K562 (cell line): ENCODE measurements around the gene IFFO2. TPM values are rescaled to one million over a fixed set of nuclear protein-coding genes. Genes with fewer than 3 reads are reported as not detected.
A peak's percentile ranks its signal among the peaks of the same experiment; 100 is the strongest.

Source experiments
- ATAC-seq: fragments of 200-7000 bp; cut with Tn5 transposase; 3 replicates; pipeline ENCODE4 v1.9.1; 2020; ENCODE audit warnings: moderate library complexity
- BruUV-seq: library from RNA; stranded (reverse); fragments of 400-500 nt; replicated peaks from 2 replicates; lab custom pipeline; 2021; lab: Mats Ljungman, UMichigan
- CTCF ChIA-PET: fragments of 300-600 bp; formaldehyde crosslinking; extraction: SDS; loops from one replicate; lab custom pipeline; 2021; ENCODE audit warnings: low intra/inter-chr PET ratio; lab: Yijun Ruan, JAX
- POLR2A ChIA-PET: fragments of 300-600, 350-650 bp; sonication (Branson Sonifier 250); formaldehyde crosslinking; extraction: SDS; loops from one replicate; lab custom pipeline; 2021; ENCODE audit warnings: antibody characterized with exemption, inconsistent platforms; lab: Yijun Ruan, JAX
- DNase-seq, 4 experiments: peaks; one replicate each; pipeline versions ENCODE4 v3.0.0 to v3.0.0-alpha.2; 2011 to 2018; ENCODE audit warnings: low spot score in 3 of 4, mixed read lengths in 3 of 4; ENCODE audit errors: extremely low read depth in 1 of 4
- FAIRE-seq: peaks from 2 replicates; lab custom pipeline; 2011; peaks lifted over from hg19 to GRCh38; lab: Jason Lieb, UNC
- H2AFZ ChIP-seq: 2 replicates; pipeline ENCODE4 v1.6.0; 2011; ENCODE audit warnings: low read depth, low read length, control low read depth, inconsistent platforms
- H3K27ac ChIP-seq: fragments of 200-600 bp; 3 replicates; pipeline ENCODE4 v1.8.0; 2011; ENCODE audit warnings: low read depth, mild to moderate bottlenecking, control low read depth, inconsistent platforms, low read length, moderate library complexity, mixed read lengths; ENCODE audit errors: extremely low read depth
- H3K27me3 ChIP-seq, 2 experiments: fragments of 300-600 bp in 1 of 2; 2 replicates in 1 of 2; 3 replicates in 1 of 2; pipeline versions ENCODE4 v1.6.0 to v1.8.0; 2011; ENCODE audit warnings: inconsistent platforms in 2 of 2, low read length in 2 of 2, mild to moderate bottlenecking in 1 of 2, mixed read lengths in 1 of 2, moderate library complexity in 1 of 2; ENCODE audit not compliant: control insufficient read depth in 2 of 2, insufficient read depth in 2 of 2
- H3K36me3 ChIP-seq: fragments of 300-600 bp; 3 replicates; pipeline ENCODE4 v1.8.0; 2011; ENCODE audit warnings: mild to moderate bottlenecking, low read length, inconsistent platforms; ENCODE audit not compliant: control insufficient read depth, insufficient read depth
- H3K4me1 ChIP-seq, 2 experiments: fragments of 200-600 bp in 1 of 2; replicated peaks in 1 of 2; 2 replicates in 1 of 2; 3 replicates in 1 of 2; pipeline versions ENCODE4 v1.5.1 to v1.8.0; 2011; ENCODE audit warnings: inconsistent platforms in 2 of 2, low read length in 2 of 2, mild to moderate bottlenecking in 1 of 2, mixed read lengths in 1 of 2, moderate library complexity in 1 of 2; ENCODE audit not compliant: control insufficient read depth in 2 of 2, insufficient read depth in 2 of 2
- H3K4me2 ChIP-seq: 2 replicates; pipeline ENCODE4 v1.6.1; 2011; ENCODE audit warnings: low read length, control low read depth, inconsistent platforms, mixed read lengths; ENCODE audit not compliant: insufficient read depth
- H3K4me3 ChIP-seq: fragments of 200-600 bp; sonication (generic), shearing (Covaris generic); 2 replicates; pipeline ENCODE4 v1.5.1; 2016; ENCODE audit warnings: control low read depth, inconsistent platforms
- H3K79me2 ChIP-seq: fragments of 200-600 bp; 3 replicates; pipeline ENCODE4 v1.8.0; 2011; ENCODE audit warnings: low read length, inconsistent platforms; ENCODE audit not compliant: control insufficient read depth, insufficient read depth
- H3K9ac ChIP-seq, 2 experiments: 2 replicates each; pipeline versions ENCODE4 v1.6.0 to v1.6.1; 2011; ENCODE audit warnings: low read depth in 2 of 2, low read length in 2 of 2, control low read depth in 1 of 2, inconsistent platforms in 1 of 2, mild to moderate bottlenecking in 1 of 2, mixed read lengths in 1 of 2; ENCODE audit not compliant: insufficient read depth in 1 of 2
- H3K9me1 ChIP-seq: one replicate; pipeline ENCODE4 v1.6.0; 2011; ENCODE audit warnings: inconsistent platforms, mild to moderate bottlenecking, low read length, moderate library complexity; ENCODE audit not compliant: control insufficient read depth, insufficient read depth
- H3K9me3 ChIP-seq: replicated peaks from 2 replicates; pipeline ENCODE4 v1.5.1; 2011; ENCODE audit warnings: low read depth, low read length, inconsistent platforms; ENCODE audit not compliant: control insufficient read depth, insufficient read depth
- H4K20me1 ChIP-seq: replicated peaks from 2 replicates; pipeline ENCODE4 v1.6.1; 2011; ENCODE audit warnings: low read length, inconsistent platforms, mixed read lengths; ENCODE audit not compliant: control insufficient read depth, insufficient read depth
- ADNP ChIP-seq: fragments of 200-800 bp; sonication (Bioruptor generic); IDR thresholded peaks from 2 replicates; pipeline ENCODE4 v1.6.1; 2016; ENCODE audit warnings: missing genetic modification characterization, missing compliant biosample characterization
- BCOR ChIP-seq: fragments of 450-650 bp; IDR thresholded peaks from 2 replicates; pipeline ENCODE4 v1.6.1; 2016
- FOXK2 ChIP-seq, 2 experiments: fragments of 450-650 bp; IDR thresholded peaks in 1 of 2; conservative IDR thresholded peaks in 1 of 2; 2 replicates each; pipeline ENCODE4 v1.6.1; 2016; ENCODE audit warnings: low read depth in 2 of 2, mild to moderate bottlenecking in 1 of 2
- KDM1A ChIP-seq, 2 experiments: fragments of 450-650 bp; IDR thresholded peaks; 2 replicates each; pipeline ENCODE4 v1.6.1; 2016; ENCODE audit warnings: mild to moderate bottlenecking in 2 of 2
- PHF21A ChIP-seq: fragments of 450-650 bp; IDR thresholded peaks from 2 replicates; pipeline ENCODE4 v1.6.1; 2017; ENCODE audit warnings: low read depth, borderline replicate concordance
- WGBS: fragments of 100-300 bp; shearing (Covaris generic); methylation state at CpG from one replicate; pipeline ENCODE4 v1.1.6; 2016; ENCODE audit warnings: low coverage, mixed read lengths; ENCODE audit not compliant: insufficient coverage; ENCODE audit errors: missing lambda C conversion rate; 5-methylcytosine and 5-hydroxymethylcytosine counted together
- in situ Hi-C: fragments of 300-500 bp; cut with MboI; formaldehyde crosslinking; loops from 4 replicates; pipeline ENCODE4 v1.15.0; 2018; ENCODE audit warnings: inconsistent platforms, mixed read lengths
- intact Hi-C: fragments of 100-400 bp; cut with micrococcal nuclease; formaldehyde crosslinking; loops from 2 replicates; pipeline ENCODE4 v1.14.2; 2022
- polyA plus RNA-seq, 8 experiments: library from polyadenylated mRNA; depleted of rRNA in 4 of 8; stranded (reverse) in 5 of 8; unstranded in 3 of 8; fragments of >200 nt; fragmentation: Nextera tagmentation in 2 of 8; fragmentation: Illumina TruSeq in 1 of 8; extraction: Ambion mirVana in 2 of 8; extraction: Trizol in 1 of 8; gene quantifications; 2 replicates each; pipeline versions ENCODE4 v1.2.1 to v1.2.3, GENCODE V29; 2011 to 2014; ENCODE audit warnings: inconsistent platforms in 1 of 8, missing spikeins in 1 of 8
- total RNA-seq, 7 experiments: library from RNA; depleted of rRNA in 6 of 7; stranded (reverse); fragments of >200 nt in 6 of 7; fragmentation: Illumina TruSeq in 2 of 7; extraction: Trizol in 2 of 7; gene quantifications; 2 replicates each; pipeline versions ENCODE4 v1.2.1 to v1.2.3, GENCODE V29; 2011 to 2021; ENCODE audit warnings: low replicate concordance in 1 of 7
- TF ChIP-seq, protein P1 (sequence below): fragments of 450-650 bp; formaldehyde crosslinking; IDR thresholded peaks from 2 replicates; pipeline ENCODE4 v1.4.0; 2020; ENCODE audit warnings: mild to moderate bottlenecking, mixed read lengths

Gene IFFO2
- total and polyA plus RNA-seq, 9 of the 15 experiments (the other 6 are each of a cell fraction or from before 2014, with no cell fraction given), result 0.15 to 1.0 (median 0.44) TPM; not detected in 2

DNA sequence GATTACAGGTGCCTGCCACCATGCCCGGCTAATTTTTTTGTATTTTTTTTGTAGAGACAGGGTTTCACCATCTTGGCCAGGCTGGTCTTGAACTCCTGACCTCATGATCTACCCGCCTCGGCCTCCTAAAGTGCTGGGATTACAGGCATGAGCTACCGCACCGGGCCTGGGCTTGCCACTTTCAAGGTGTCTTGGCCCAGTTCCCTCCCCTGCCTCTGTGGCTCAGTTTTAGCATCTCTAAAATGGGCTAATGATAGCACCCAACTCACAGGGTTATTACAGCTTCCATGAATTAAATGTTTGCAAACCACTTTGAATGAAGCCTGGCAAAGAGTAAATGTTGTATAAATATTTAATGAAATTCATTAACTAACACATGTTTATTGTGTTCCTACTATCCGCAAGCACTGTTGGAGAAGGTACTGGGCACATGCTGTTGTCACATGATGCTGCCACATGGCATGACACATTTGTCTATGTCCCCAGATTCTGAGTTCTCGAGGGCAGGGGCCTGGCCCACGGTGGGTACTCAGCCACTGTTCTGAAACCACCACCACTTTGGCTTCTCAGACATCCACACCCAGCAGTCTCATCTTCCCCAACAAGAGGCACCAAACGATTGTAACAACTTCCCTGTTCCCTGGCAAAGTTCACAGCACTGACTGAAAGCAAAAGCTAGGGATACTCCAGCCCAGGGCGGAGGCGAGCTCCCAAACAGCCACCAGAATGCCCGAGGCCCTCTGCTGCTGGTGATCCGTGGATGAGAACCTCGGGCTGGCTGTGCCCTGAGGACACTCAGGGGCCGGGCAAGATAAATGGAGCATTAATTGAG lies 9.7 kb downstream of the IFFO2 start:
- WGBS, result 14% methylated on average over 15 of the region's 15 CpGs
- intact Hi-C loops (no loop called here), in situ Hi-C loops (no loop called here)
- H2AFZ ChIP-seq, result no peak overlapping the region
- FAIRE-seq (no peak), DNase-seq (no peak), ATAC-seq (no peak)
- peaks cover 0 to 14% of the 10 kb centered on the region in 2 experiments; a peak in 2 of 5 replicates for H3K4me1 ChIP-seq
- no peaks in the 10 kb centered on the region for H3K9me1 ChIP-seq
- H3K4me2 ChIP-seq, result no peak overlapping the region
- H3K27me3 ChIP-seq, result peaks cover 36 to 91% of the 10 kb centered on the region in 2 experiments
- ChIA-PET CTCF (no interaction called here), POLR2A (interaction anchor here (0.6 kb wide), 3 partner anchors 20 to 762 kb away, joined by 3 to 4 read pairs (median 3); no protein-coding TSS in a partner anchor)
- no peak overlapping the region for H3K27ac ChIP-seq
- H3K9ac ChIP-seq, result no peak overlapping the region
- no peaks in the 10 kb centered on the region for H3K79me2 ChIP-seq
- no peak for TF ChIP-seq FOXK2 (conservative IDR thresholded peaks at IDR 0.05 in 1 of 2, IDR thresholded peaks at IDR 0.05 in 1 of 2; ENCODE audit: low read depth in 2 of 2)
- peak; percentile 62 for TF ChIP-seq BCOR
- peak in 1 of 2 experiments; percentile 59; a peak in 2 of 4 replicates for TF ChIP-seq KDM1A (IDR thresholded peaks at IDR 0.05)
- TF ChIP-seq, protein P1, sequence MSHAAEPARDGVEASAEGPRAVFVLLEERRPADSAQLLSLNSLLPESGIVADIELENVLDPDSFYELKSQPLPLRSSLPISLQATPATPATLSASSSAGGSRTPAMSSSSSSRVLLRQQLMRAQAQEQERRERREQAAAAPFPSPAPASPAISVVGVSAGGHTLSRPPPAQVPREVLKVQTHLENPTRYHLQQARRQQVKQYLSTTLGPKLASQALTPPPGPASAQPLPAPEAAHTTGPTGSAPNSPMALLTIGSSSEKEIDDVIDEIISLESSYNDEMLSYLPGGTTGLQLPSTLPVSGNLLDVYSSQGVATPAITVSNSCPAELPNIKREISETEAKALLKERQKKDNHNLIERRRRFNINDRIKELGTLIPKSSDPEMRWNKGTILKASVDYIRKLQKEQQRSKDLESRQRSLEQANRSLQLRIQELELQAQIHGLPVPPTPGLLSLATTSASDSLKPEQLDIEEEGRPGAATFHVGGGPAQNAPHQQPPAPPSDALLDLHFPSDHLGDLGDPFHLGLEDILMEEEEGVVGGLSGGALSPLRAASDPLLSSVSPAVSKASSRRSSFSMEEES (CRISPR knock-in tag), result peak; percentile 31; the same call in 1 of the 2 replicates
- no peak for TF ChIP-seq PHF21A
- TF ChIP-seq ADNP (tag), result peak; percentile 84
- H3K4me3 ChIP-seq, result no peak overlapping the region
- H3K36me3 ChIP-seq, result no peaks in the 10 kb centered on the region
- BruUV-seq, result no TSS peak
- no peaks in the 10 kb centered on the region for H3K9me3 ChIP-seq
- H4K20me1 ChIP-seq, result peaks cover 12% of the 10 kb centered on the region
